Peyer's patch (tissue), 4 donors: Measurements from ENCODE around the gene TDRD7.

Experiments used
- POLR2A ChIP-seq, 2 donors: fragments of 450-650 bp; IDR thresholded peaks; one replicate each; pipeline ENCODE4 v1.5.1; 2017; ENCODE audit warnings: antibody characterized with exemption in 2 of 2, mild to moderate bottlenecking in 2 of 2, moderate library complexity in 2 of 2
- TF ChIP-seq, protein P1 (sequence below), 6 experiments: fragments of 450-650 bp in 4 of 6; fragments of 200-600 bp in 2 of 6; sonication (generic) in 1 of 6; IDR thresholded peaks; one replicate each; pipeline ENCODE4 v1.5.1; 2017 to 2019; ENCODE audit warnings: antibody characterized with exemption in 6 of 6, mild to moderate bottlenecking in 3 of 6, moderate library complexity in 1 of 6

GRCh38 chr9:97543561-97543960 lies 131.7 kb downstream of the TDRD7 start:
- TF ChIP-seq, protein P1, sequence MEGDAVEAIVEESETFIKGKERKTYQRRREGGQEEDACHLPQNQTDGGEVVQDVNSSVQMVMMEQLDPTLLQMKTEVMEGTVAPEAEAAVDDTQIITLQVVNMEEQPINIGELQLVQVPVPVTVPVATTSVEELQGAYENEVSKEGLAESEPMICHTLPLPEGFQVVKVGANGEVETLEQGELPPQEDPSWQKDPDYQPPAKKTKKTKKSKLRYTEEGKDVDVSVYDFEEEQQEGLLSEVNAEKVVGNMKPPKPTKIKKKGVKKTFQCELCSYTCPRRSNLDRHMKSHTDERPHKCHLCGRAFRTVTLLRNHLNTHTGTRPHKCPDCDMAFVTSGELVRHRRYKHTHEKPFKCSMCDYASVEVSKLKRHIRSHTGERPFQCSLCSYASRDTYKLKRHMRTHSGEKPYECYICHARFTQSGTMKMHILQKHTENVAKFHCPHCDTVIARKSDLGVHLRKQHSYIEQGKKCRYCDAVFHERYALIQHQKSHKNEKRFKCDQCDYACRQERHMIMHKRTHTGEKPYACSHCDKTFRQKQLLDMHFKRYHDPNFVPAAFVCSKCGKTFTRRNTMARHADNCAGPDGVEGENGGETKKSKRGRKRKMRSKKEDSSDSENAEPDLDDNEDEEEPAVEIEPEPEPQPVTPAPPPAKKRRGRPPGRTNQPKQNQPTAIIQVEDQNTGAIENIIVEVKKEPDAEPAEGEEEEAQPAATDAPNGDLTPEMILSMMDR (IDR thresholded peaks at IDR 0.05) = no peak
- TF ChIP-seq POLR2A (IDR thresholded peaks at IDR 0.05) = no peak
